NCI-H1105 (cell line): ENCODE results near the gene NUDT15.
A peak's percentile ranks its signal among the peaks of the same experiment; 100 is the strongest.
"Not testable (repeated sequence)": the region's sequence is repeated elsewhere in the genome, so short reads cannot be mapped to it uniquely, and the experiment has no call there.

Experiments used
- DNase-seq: peaks from one replicate; lab custom pipeline; 2025; lab: John Stamatoyannopoulos, UW

The NUDT15 gene

GRCh38 chr13:48037346-48038173 lies at the start of gene NUDT15:
Gene NUDT15 (plus strand): TSS chr13:48037726. CDS start chr13:48037747, 21 bp downstream.
- peak; percentile 83 for DNase-seq

- DNase-seq, result no peak
Measured at GRCh38 chr13:47990427-47990826, 47.1 kb upstream of the NUDT15 start.

- no peak for DNase-seq
Measured at GRCh38 chr13:47990920-47991466, 46.5 kb upstream of the NUDT15 start.

- DNase-seq, result no peak
Measured at GRCh38 chr13:47991859-47992258, 45.7 kb upstream of the NUDT15 start.

- no peak for DNase-seq
Measured at GRCh38 chr13:47997384-47997783, 40.1 kb upstream of the NUDT15 start.

GRCh38 chr13:47999973-48000372 lies 37.6 kb upstream of the NUDT15 start:
- no peak for DNase-seq

- DNase-seq, result no peak
Measured at GRCh38 chr13:48000559-48001113, 36.9 kb upstream of the NUDT15 start.

- peak; percentile 71 for DNase-seq
Measured at GRCh38 chr13:48001114-48001881, 36.2 kb upstream of the NUDT15 start, which contains the start of gene SUCLA2. Gene SUCLA2 (minus strand): TSS chr13:48001273. CDS start chr13:48001269, 4 bp downstream.

GRCh38 chr13:48001999-48002398 lies 35.5 kb upstream of the NUDT15 start:
- DNase-seq, result not testable (repeated sequence)

GRCh38 chr13:48004201-48004600 lies 33.3 kb upstream of the NUDT15 start:
- DNase-seq, result no peak

GRCh38 chr13:48006396-48006795 lies 31.1 kb upstream of the NUDT15 start:
- DNase-seq, result no peak

- DNase-seq, result no peak
Measured at GRCh38 chr13:48009284-48009683, 28.2 kb upstream of the NUDT15 start.

- DNase-seq, result no peak
Measured at GRCh38 chr13:48010698-48011097, 26.8 kb upstream of the NUDT15 start.

GRCh38 chr13:48012668-48013067 lies 24.9 kb upstream of the NUDT15 start:
- DNase-seq, result no peak

GRCh38 chr13:48014359-48014758 lies 23.2 kb upstream of the NUDT15 start:
- DNase-seq, result no peak

GRCh38 chr13:48018637-48019036 lies 18.9 kb upstream of the NUDT15 start:
- no peak for DNase-seq

GRCh38 chr13:48019796-48020195 lies 17.7 kb upstream of the NUDT15 start:
- DNase-seq, result no peak

GRCh38 chr13:48028066-48028465 lies 9.5 kb upstream of the NUDT15 start:
- no peak for DNase-seq

GRCh38 chr13:48029859-48030258 lies 7.7 kb upstream of the NUDT15 start:
- DNase-seq, result no peak

GRCh38 chr13:48038761-48039160 lies 1.2 kb downstream of the NUDT15 start:
- DNase-seq, result no peak

- no peak for DNase-seq
Measured at GRCh38 chr13:48040049-48040448, 2.5 kb downstream of the NUDT15 start.

GRCh38 chr13:48040896-48041295 lies 3.4 kb downstream of the NUDT15 start:
- DNase-seq, result no peak
